Lower lobe of right lung (tissue), 2 donors: ENCODE data around the gene SDF4. TPM values are rescaled to one million over a fixed set of nuclear protein-coding genes. Genes with fewer than 3 reads are reported as not detected.

Source experiments
- ATAC-seq, 2 donors: fragments of 200-7000 bp; cut with Tn5 transposase; one replicate each; pipeline ENCODE4 v1.9.1; 2020 to 2022; ENCODE audit warnings: mild to moderate bottlenecking in 2 of 2, moderate library complexity in 2 of 2
- DNase-seq: peaks from one replicate; pipeline ENCODE4 v3.0.0-alpha.2; 2020
- H3K27ac ChIP-seq: fragments of 200-600 bp; one replicate; pipeline ENCODE4 v1.8.0; 2022
- H3K27me3 ChIP-seq: fragments of 200-600 bp; one replicate; pipeline ENCODE4 v1.8.0; 2022; ENCODE audit warnings: low read depth
- H3K36me3 ChIP-seq: fragments of 200-600 bp; one replicate; pipeline ENCODE4 v1.8.0; 2022; ENCODE audit warnings: mild to moderate bottlenecking
- H3K4me1 ChIP-seq: fragments of 200-600 bp; one replicate; pipeline ENCODE4 v1.8.0; 2022
- H3K4me3 ChIP-seq: fragments of 200-600 bp; one replicate; pipeline ENCODE4 v1.8.0; 2022; ENCODE audit warnings: mild to moderate bottlenecking
- H3K9me3 ChIP-seq: fragments of 200-600 bp; one replicate; pipeline ENCODE4 v1.8.0; 2022
- intact Hi-C: fragments of 100-400 bp; cut with DNase I; formaldehyde crosslinking; loops from one replicate; pipeline ENCODE4 v1.11.0; 2022
- total RNA-seq: library from RNA; stranded (reverse); fragmentation: NEBNext Ultra II Directional; extraction: Animal tissue kit (Norgen Biotek cat#: 25700); gene quantifications from one replicate; pipeline ENCODE4 v1.2.1, GENCODE V29; 2021
- TF ChIP-seq, protein P1 (sequence below): fragments of 200-600 bp; IDR thresholded peaks from one replicate; pipeline ENCODE4 v1.8.0; 2022; ENCODE audit warnings: antibody characterized with exemption, mild to moderate bottlenecking
- donor health status: DM: no; HTN: yes; CAD: no; lungs with severe emphysema.

SDF4 gene
- total RNA-seq, 1 donor from 2014 or later, result 127 TPM

DNA sequence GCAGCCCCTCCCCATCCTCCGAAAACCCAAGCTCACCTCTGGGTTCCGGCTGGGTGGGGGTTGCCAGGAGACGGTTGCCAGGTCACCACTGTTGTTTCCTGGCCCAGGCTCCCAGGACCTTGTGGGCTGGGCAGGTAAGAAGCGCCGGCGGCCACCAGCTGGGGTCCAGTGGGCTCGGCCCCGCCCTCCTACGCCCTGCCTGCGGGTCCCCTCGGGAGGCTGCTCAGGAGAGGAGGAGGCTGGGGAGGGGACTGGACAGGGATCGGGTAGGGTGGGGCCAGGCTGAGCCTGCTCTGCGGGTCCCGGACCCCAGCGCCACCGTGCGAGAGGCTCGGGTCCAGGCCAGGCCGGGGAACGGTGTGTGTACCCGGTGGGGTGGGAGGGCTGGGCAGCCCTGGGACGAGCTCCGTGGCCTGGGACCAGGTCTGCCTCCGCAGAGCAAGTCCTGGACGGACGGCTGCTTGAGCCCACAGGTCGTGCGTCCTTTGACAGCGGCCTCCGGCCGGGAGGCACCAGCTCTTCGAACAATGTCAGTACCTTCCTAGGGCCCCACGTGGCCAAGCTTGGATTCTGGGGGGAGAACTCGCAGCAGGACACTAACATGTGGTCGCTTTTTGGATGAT lies 57.9 kb downstream of the SDF4 start, which contains the start of gene TTLL10:
TSS of gene TTLL10 (plus strand) at position 88 of the 623 bp plus-strand sequence. CDS start 5,336 bp downstream, outside the sequence.
- no peaks in the 10 kb centered on the region for H3K36me3 ChIP-seq
- TF ChIP-seq, protein P1, sequence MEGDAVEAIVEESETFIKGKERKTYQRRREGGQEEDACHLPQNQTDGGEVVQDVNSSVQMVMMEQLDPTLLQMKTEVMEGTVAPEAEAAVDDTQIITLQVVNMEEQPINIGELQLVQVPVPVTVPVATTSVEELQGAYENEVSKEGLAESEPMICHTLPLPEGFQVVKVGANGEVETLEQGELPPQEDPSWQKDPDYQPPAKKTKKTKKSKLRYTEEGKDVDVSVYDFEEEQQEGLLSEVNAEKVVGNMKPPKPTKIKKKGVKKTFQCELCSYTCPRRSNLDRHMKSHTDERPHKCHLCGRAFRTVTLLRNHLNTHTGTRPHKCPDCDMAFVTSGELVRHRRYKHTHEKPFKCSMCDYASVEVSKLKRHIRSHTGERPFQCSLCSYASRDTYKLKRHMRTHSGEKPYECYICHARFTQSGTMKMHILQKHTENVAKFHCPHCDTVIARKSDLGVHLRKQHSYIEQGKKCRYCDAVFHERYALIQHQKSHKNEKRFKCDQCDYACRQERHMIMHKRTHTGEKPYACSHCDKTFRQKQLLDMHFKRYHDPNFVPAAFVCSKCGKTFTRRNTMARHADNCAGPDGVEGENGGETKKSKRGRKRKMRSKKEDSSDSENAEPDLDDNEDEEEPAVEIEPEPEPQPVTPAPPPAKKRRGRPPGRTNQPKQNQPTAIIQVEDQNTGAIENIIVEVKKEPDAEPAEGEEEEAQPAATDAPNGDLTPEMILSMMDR, result no peak
- H3K27ac ChIP-seq, result no peak within 1 kb of the TSS
- intact Hi-C loops, result no loop called here
- H3K4me1 ChIP-seq, result no peaks in the 10 kb centered on the region
- no peaks in the 10 kb centered on the region for H3K9me3 ChIP-seq
- peaks cover 69% of the 10 kb centered on the region for H3K27me3 ChIP-seq
- no peak within 1 kb of the TSS for H3K4me3 ChIP-seq
- DNase-seq, result peak; percentile 58
- no peak for ATAC-seq

DNA sequence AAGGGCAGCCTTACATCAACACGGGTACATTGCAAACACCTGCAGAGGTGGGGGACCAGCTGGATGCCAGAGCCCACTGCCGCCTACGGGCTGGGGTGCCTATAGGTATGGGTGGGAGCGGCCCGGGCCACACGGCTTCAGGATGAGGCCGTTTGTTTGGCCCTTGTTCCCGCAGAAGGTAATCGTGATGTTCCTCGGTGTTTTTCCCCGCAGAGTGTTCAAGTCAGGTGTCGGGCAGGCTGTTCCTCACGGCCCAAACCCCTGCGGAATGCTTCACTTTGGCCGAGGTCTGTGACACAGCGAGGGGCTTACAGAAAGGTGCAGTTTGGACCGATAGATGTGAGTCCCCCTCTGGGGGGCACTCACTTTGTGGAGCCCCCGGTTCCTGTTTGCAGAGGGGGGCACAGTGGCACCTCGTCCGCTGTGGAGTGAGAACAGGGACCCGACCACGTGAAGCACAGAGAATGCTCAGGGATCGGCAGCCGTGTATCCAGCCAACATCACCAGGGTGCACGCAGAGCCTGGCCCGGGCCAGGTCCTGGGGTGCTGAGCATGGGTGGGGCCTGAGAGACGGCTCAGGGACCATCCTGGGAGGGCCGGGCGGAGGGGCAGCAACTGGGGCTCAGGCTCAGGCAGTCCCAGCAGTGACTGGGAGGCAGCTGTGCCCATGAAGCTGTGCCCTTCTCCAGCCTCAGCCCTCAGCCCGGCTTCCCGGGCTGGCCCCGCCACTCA lies 58.6 kb downstream of the SDF4 start:
- H3K27me3 ChIP-seq, result peaks cover 68% of the 10 kb centered on the region
- TF ChIP-seq, protein P1, result no peak
- ATAC-seq (no peak), DNase-seq (no peak)
- H3K9me3 ChIP-seq, result no peaks in the 10 kb centered on the region
- H3K4me1 ChIP-seq, result no peaks in the 10 kb centered on the region
- intact Hi-C loops, result no loop called here
- no peaks in the 10 kb centered on the region for H3K36me3 ChIP-seq
- H3K4me3 ChIP-seq, result no peak overlapping the region
- H3K27ac ChIP-seq, result no peak overlapping the region

DNA sequence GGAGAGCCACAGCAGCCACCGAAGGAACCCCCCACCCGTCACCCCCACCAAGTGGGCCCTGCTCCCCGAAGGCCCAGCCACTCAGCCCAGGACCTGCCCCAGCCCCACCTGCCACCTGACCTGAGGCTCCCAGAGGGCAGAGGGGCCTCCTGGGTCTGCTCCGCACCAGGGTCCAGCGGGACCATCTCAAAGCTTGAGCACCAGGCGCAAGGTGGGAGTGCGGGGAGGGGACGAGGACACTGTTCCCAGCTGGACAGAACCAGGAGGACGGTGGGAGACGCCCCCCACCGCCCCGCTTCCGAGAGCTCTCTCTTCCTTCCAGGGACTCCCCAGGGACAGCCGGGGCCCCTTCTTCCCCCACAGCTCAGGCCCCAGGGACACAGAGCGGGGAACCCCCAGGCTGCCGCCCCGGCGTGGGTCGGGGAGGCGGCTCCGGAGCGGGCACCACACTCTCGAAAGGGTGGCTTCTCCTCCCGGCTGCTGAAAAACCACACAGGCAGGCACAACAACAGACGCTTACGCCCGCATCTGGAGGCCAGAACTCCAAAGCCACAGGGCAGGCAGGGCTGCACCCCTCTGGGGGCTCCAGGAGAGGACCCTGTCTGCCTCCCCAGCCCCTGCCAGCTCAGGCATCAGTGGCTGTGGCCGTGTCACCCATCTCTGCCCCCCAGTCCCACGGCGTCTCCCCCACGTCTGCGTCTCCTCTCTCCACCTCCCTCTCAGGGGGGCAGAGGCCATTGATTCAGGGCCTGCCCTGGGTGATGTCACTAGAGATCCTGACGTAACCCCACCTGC lies 60.1 kb downstream of the SDF4 start:
- peaks cover 64% of the 10 kb centered on the region for H3K27me3 ChIP-seq
- TF ChIP-seq, protein P1, result no peak
- no peak overlapping the region for H3K27ac ChIP-seq
- H3K4me3 ChIP-seq, result no peak overlapping the region
- DNase-seq (no peak), ATAC-seq (no peak)
- H3K36me3 ChIP-seq, result no peaks in the 10 kb centered on the region
- intact Hi-C loops, result no loop called here
- peaks cover 4% of the 10 kb centered on the region for H3K4me1 ChIP-seq
- no peaks in the 10 kb centered on the region for H3K9me3 ChIP-seq

DNA sequence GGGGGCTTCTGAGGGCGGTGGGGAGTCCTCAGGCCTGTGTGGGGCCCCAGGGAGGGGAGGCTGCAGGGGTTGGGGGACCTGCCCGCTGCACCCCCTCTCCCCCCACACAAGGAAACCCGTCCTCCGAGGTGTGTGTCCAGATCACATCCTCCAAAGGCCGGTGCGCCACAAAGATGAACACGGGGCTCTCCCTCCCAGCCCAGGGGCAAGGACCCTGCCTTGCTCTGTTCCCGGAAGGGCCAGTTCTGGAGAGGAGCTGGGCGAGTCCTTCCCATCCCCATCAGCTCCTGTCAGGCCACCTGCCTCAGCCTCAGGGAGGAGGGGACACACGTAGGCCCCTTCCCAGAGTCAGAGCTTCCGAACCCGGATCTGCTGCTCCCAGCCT lies 60.6 kb downstream of the SDF4 start:
- Histone ChIP-seq H3K36me3 (no peaks in the 10 kb centered on the region), H3K27me3 (peaks cover 59% of the 10 kb centered on the region), H3K4me1 (peaks cover 6% of the 10 kb centered on the region), H3K4me3 (no peak overlapping the region), H3K9me3 (no peaks in the 10 kb centered on the region), H3K27ac (no peak overlapping the region)
- DNase-seq (no peak), ATAC-seq (no peak)
- TF ChIP-seq, protein P1, result no peak
- intact Hi-C loops, result no loop called here

DNA sequence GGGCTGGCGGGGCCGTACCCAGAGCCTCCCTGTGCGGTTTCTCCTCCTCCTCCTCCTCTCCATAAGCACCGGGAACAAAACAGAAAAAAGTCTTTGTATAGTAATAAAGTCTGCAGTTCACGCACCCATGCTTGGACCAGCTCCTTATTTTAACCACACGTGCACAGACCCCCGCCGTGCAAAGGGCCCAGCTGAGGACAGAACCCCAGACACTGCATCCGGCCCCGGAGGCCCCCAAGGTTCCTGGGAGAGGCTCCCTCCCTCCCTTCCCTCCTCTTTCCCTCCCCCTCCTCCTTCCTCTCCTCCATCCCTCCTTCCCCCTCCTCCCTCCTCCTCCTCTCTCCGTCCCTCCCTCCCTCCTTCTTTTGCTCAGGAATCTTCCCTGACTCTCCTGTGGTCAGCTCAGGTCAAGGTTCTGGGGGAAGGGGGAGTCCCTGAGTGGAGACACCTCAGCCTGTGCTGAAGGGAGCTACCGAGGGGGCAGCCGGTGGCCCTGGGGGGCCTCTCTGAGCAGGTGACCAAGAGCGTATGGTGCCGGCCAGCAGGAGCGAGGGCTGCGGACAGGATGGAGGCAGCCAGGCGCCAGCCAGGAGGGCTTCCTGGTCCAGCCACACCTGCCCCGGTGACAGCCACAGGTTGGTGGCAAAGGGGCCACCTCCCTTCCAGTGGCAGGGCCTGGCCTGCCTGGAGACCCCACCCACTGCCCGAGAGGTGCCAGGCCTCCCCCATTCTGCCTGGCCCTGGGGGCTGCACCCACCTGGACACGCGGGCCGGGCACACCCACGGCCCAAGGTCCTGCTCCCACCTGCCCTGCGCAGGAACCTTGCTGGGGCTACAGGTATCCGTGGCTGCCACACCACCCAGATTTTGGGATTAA lies 61.3 kb downstream of the SDF4 start:
- H3K4me1 ChIP-seq, result peaks cover 8% of the 10 kb centered on the region
- no peaks in the 10 kb centered on the region for H3K36me3 ChIP-seq
- intact Hi-C loops, result no loop called here
- peak; percentile 42 for DNase-seq
- no peak overlapping the region for H3K27ac ChIP-seq
- no peak overlapping the region for H3K4me3 ChIP-seq
- no peak for ATAC-seq
- H3K9me3 ChIP-seq, result no peaks in the 10 kb centered on the region
- TF ChIP-seq, protein P1, result no peak
- peaks cover 59% of the 10 kb centered on the region for H3K27me3 ChIP-seq
